IPS-18c (cell line): ENCODE data around the gene RNF167.

Source experiments
- H3K4me3 ChIP-seq: 2 replicates; pipeline ENCODE4 v1.7.0; 2013; ENCODE audit warnings: low read depth, mild to moderate bottlenecking, low read length, moderate library complexity; ENCODE audit not compliant: insufficient read depth
- H3K9me3 ChIP-seq: one replicate; pipeline ENCODE4 v1.6.1; 2013; ENCODE audit warnings: mild to moderate bottlenecking, low read length, moderate library complexity; ENCODE audit not compliant: control insufficient read depth, insufficient read depth

RNF167 gene

DNA sequence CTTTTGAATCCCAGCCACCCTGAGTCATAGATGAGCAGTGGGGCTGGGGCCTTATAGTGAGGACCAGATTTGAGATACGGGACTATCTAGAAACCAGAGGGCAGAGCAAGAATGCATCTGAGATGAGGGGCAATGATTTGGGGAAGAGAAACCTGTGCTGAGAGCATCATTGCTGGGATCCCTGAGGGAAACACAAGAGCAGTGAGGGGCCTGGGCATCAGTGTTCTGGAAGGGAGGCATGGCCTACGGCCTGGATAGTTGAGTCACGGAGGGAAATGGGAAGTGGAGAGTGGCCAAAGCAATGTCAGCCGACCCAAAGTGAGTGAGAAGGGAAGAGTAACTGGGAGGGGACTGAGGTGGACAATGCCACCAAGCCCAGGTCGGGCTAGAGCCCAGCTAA is 42.2 kb downstream of the RNF167 start:
- Histone ChIP-seq H3K4me3 (no peak overlapping the region), H3K9me3 (no peaks in the 10 kb centered on the region)

DNA sequence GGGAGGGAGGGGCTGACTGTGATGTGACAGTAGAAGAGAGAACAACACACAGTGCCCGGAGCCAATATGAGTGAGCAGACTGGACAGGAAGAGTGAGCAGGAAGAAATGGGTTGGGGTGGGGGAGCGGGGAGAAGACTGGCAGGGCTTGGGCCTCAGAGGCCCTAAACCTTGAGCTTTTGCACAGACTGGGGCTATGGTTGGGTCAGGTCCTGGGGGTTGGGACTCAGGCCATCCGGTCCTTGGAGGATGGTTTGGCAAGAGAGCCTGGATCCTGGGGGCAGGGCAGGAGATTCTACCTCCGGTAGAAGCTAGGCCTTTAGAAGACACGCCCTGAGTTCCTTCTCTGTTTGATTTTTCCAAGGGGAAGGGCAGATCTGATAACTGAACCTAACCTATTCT is 46.3 kb downstream of the RNF167 start:
- peak overlapping the region; percentile 70 for H3K4me3 ChIP-seq
- no peaks in the 10 kb centered on the region for H3K9me3 ChIP-seq

DNA sequence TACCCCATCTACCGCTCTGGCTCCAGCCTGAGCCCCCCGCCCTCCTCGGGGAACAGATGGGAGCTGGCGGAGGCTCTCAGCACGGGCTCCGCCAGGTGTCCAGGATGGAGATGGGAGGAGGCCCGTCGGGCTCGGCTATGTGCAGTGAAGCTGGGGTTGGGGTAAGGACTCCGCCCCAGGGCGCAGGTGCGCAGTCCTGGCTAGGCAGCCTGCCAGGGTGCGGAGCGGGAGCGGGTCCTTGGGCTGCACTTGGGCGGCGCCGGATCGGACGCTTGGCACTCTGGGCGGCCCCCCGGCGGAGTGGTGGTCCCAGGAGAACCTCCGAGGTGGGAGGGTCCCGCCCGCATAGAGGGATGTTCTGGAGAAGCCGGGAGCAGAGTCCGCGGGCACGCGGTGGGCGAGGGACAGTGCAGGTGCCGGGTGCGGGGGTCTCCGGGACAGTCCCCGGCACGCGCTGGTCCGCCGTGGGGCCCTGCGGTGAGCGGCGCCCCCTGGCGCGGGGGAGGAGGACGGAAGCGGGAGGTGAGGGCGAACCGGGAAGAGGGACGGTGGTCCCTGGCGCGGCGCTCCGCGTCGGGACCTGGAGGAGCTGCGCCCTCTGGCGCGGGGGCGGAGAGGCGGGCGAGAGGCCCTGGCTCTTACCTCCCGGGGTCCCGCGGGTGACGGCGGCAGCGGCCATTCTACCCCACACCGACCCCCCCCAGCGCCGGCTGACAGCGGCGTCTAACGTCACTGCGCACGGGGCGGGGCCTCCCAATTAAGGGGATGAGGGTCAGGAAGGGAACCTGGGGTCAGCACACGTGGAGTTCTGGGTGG is 47.1 kb downstream of the RNF167 start, which contains the start of gene CAMTA2:
CAMTA2 (minus strand) TSS at position 725 of the 816 bp plus-strand sequence. CDS start 1,453 bp downstream, outside the sequence.
- Histone ChIP-seq H3K4me3 (peak within 1 kb of the TSS; percentile 70), H3K9me3 (no peaks in the 10 kb centered on the region)

DNA sequence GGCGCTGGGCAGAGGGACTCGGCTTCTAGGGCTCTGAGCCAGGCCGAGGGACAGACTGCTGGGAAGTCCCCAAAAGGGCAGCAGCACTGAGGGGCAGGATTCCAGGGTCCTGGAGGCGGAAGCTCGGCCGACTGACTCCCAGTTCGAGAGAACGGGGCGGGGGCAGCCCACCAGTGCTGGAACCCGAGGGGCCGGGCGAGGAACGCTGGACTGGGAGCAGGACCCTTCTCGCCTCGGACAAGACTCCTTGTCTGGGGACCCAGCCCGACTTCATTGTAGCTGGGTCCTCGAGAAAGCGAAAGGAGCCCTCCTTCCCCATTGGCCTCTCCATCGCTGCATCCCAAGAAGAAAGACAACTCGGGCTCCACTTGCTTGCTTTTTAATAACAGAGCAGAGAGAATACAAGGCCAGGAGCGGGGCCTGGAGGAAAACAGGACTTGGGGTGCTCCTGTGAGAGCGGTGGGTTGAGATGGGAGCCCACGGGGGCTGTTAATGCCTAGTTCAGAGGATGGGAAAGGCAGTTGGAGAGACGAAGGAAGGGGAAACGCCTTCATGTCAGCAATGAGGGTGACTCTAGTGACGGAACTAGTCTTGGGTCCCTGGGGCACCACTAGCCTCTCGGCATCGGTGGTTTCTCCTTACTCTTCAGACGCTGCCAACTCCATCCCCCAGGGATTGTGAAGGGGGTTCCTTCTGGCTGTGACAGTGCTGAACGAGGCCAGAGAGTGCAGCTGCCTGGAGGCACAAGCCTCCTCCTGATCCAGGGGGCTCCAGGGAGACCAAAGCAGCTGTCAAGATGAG is 47.9 kb downstream of the RNF167 start:
- Histone ChIP-seq H3K4me3 (peak overlapping the region; percentile 70), H3K9me3 (no peaks in the 10 kb centered on the region)

DNA sequence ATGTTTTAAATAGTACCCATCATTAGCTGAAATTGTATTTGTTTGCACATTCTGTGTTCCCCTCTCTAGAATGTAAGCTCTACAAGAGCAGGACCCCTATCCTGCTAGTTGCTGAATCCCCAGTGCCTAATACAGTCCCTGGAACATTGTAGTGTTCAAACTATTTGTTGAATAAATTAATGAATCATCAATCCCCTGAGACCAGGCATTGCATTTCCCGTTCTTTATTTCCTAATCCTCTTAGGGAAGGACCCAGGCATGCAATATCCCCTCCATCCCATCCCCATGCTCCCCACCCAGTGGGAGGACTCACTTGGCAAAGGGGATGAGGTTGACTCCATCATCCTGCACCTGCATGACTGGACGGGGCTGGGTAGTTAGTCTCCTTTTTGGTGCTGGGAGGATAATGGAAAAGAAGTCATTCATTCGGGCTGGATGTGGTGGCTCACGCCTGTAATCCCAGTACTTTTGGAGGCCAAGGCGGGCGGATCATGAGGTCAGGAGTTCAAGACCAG is 54.1 kb downstream of the RNF167 start:
- Histone ChIP-seq H3K9me3 (no peaks in the 10 kb centered on the region), H3K4me3 (no peak overlapping the region)
